Activated B cell treated with CpG ODN at 0.5 μM for 24 hours (primary cell): ENCODE measurements around the gene CD40. TPM values are rescaled to one million over a fixed set of nuclear protein-coding genes. Genes with fewer than 3 reads are reported as not detected.

Experiments used
- ATAC-seq: fragments of 200-7000 bp; cut with Tn5 transposase; one replicate; pipeline ENCODE4 v1.10.0; 2021; ENCODE audit warnings: low read depth, mild to moderate bottlenecking, moderate library complexity
- CTCF ChIA-PET: fragments of 350-600 bp; sonication (Branson Sonifier 250); formaldehyde crosslinking; loops from one replicate; lab custom pipeline; 2021; ENCODE audit warnings: antibody characterized with exemption; lab: Charles Lee
- POLR2A ChIA-PET: fragments of 350-600 bp; sonication (Branson Sonifier 250); formaldehyde crosslinking; loops from one replicate; lab custom pipeline; 2021; ENCODE audit warnings: antibody characterized with exemption; lab: Charles Lee
- DNase-seq: peaks from one replicate; pipeline ENCODE4 v3.0.0; 2022
- H3K27ac Mint-ChIP-seq: one replicate; pipeline ENCODE4 v1.8.0; 2020; ENCODE audit warnings: mixed read lengths
- H3K27me3 Mint-ChIP-seq: one replicate; pipeline ENCODE4 v1.8.0; 2021; ENCODE audit warnings: mixed read lengths
- H3K36me3 Mint-ChIP-seq: one replicate; pipeline ENCODE4 v1.8.0; 2021; ENCODE audit warnings: low read depth, mixed read lengths
- H3K4me1 Mint-ChIP-seq: one replicate; pipeline ENCODE4 v1.8.0; 2021; ENCODE audit warnings: mixed read lengths
- H3K4me3 Mint-ChIP-seq: one replicate; pipeline ENCODE4 v1.8.0; 2020; ENCODE audit warnings: mild to moderate bottlenecking, mixed read lengths
- H3K9me3 Mint-ChIP-seq: one replicate; pipeline ENCODE4 v1.8.0; 2020; ENCODE audit warnings: mixed read lengths
- CTCF ChIP-seq: fragments of 200-600 bp; IDR thresholded peaks from one replicate; pipeline ENCODE4 v1.8.0; 2022; ENCODE audit warnings: antibody characterized with exemption, mild to moderate bottlenecking
- intact Hi-C: fragments of 100-400 bp; cut with micrococcal nuclease; formaldehyde crosslinking; loops from one replicate; pipeline ENCODE4 v1.15.1; 2024
- total RNA-seq: library from RNA; stranded (reverse); gene quantifications from 2 replicates; pipeline ENCODE4 v1.2.3, GENCODE V29; 2022

Gene CD40
- total RNA-seq, 1 donor from 2014 or later: 464 TPM

- ATAC-seq (no peak), DNase-seq (no peak)
- no peak overlapping the region for H3K4me3 Mint-ChIP-seq
- POLR2A ChIA-PET: interaction anchor here (0.5 to 2.1 kb wide), 6 partner anchors 10 to 154 kb away, joined by 3 to 8 read pairs (median 4); partner anchors contain the start of gene ZNF335
- H3K36me3 Mint-ChIP-seq: peaks cover 78% of the 10 kb centered on the region
- intact Hi-C loops: no loop called here
- peaks cover 80% of the 10 kb centered on the region for H3K4me1 Mint-ChIP-seq
- no peaks in the 10 kb centered on the region for H3K9me3 Mint-ChIP-seq
- no peak for TF ChIP-seq CTCF
- CTCF ChIA-PET: interaction anchor here (1.5 kb wide), 1 partner anchor 26 kb away, joined by 4 read pairs; no protein-coding TSS in a partner anchor
- H3K27me3 Mint-ChIP-seq: no peaks in the 10 kb centered on the region
- H3K27ac Mint-ChIP-seq: peak overlapping the region; percentile 6
Measured at GRCh38 chr20:46126440-46127056, 8.4 kb downstream of the CD40 start.

GRCh38 chr20:46127396-46128010, 9.4 kb downstream of the CD40 start:
- CTCF ChIA-PET: interaction anchor here (1.1 kb wide), 1 partner anchor 9 kb away, joined by 4 read pairs; no protein-coding TSS in a partner anchor
- intact Hi-C loops: no loop called here
- Mint-ChIP-seq H3K27me3 (no peaks in the 10 kb centered on the region), H3K9me3 (no peaks in the 10 kb centered on the region), H3K27ac (peak overlapping the region; percentile 30), H3K4me1 (peaks cover 77% of the 10 kb centered on the region), H3K4me3 (no peak overlapping the region), H3K36me3 (peaks cover 68% of the 10 kb centered on the region)
- no peak for TF ChIP-seq CTCF
- POLR2A ChIA-PET: interaction anchor here (2.8 to 6.2 kb wide), 3 partner anchors 8 to 29 kb away, joined by 13 to 130 read pairs (median 44); partner anchors contain the start of gene CD40
- DNase-seq (no peak), ATAC-seq (no peak)

GRCh38 chr20:46128310-46129151, 10.4 kb downstream of the CD40 start:
- no peaks in the 10 kb centered on the region for H3K27me3 Mint-ChIP-seq
- peaks cover 76% of the 10 kb centered on the region for H3K4me1 Mint-ChIP-seq
- peaks cover 58% of the 10 kb centered on the region for H3K36me3 Mint-ChIP-seq
- H3K27ac Mint-ChIP-seq: peak overlapping the region; percentile 41
- DNase-seq (peak; percentile 10), ATAC-seq (no peak)
- TF ChIP-seq CTCF: no peak
- ChIA-PET CTCF (interaction anchor here (1.1 to 5.9 kb wide), 3 partner anchors 10 to 30 kb away, joined by 4 to 32 read pairs (median 5); no protein-coding TSS in a partner anchor), POLR2A (interaction anchor here (1.8 to 6.2 kb wide), 5 partner anchors 9 to 158 kb away, joined by 4 to 130 read pairs (median 17); partner anchors contain the start of genes CD40 and ZNF335)
- intact Hi-C loops: loop anchor here (1.0 kb wide), 1 partner anchor 9 kb away; no protein-coding TSS in a partner anchor
- no peak overlapping the region for H3K4me3 Mint-ChIP-seq
- no peaks in the 10 kb centered on the region for H3K9me3 Mint-ChIP-seq

GRCh38 chr20:46129955-46130481, 11.9 kb downstream of the CD40 start:
- DNase-seq: no peak
- Mint-ChIP-seq H3K4me1 (peaks cover 69% of the 10 kb centered on the region), H3K4me3 (no peak overlapping the region), H3K36me3 (peaks cover 45% of the 10 kb centered on the region), H3K27me3 (no peaks in the 10 kb centered on the region), H3K27ac (peak overlapping the region; percentile 70), H3K9me3 (no peaks in the 10 kb centered on the region)
- ATAC-seq: peak; percentile 3
- intact Hi-C loops: loop anchor here (1.0 kb wide), 1 partner anchor 11 kb away; no protein-coding TSS in a partner anchor
- no peak for TF ChIP-seq CTCF
- POLR2A ChIA-PET: interaction anchor here (0.5 to 6.2 kb wide), 15 partner anchors 11 to 764 kb away, joined by 3 to 130 read pairs (median 4); partner anchors contain the start of genes CD40, ELMO2 and ZNF335
- CTCF ChIA-PET: interaction anchor here (0.8 to 5.9 kb wide), 8 partner anchors 9 to 116 kb away, joined by 3 to 32 read pairs (median 8); no protein-coding TSS in a partner anchor
